ENCODE measurements around the gene ZC4H2.
"Not testable (repeated sequence)": the region's sequence is repeated elsewhere in the genome, so short reads cannot be mapped to it uniquely, and the experiment has no call there.

The ZC4H2 gene

GRCh38 chrX:64975491-64975890, 759 bp downstream of the ZC4H2 start:
- TF ChIP-seq POLR2AphosphoS5 (IDR thresholded peaks at IDR 0.05; ENCODE audit: low read depth, low read length): no peak
- TF ChIP-seq POLR2A (IDR thresholded peaks at IDR 0.05; ENCODE audit: low read depth, low read length): no peak
- no peak for TF ChIP-seq PAX5 (IDR thresholded peaks at IDR 0.05; ENCODE audit: insufficient read depth, low read length, severe bottlenecking)
- TF ChIP-seq POU2F2 (IDR thresholded peaks at IDR 0.05; ENCODE audit: low read depth, low read length): no peak
- no peak for TF ChIP-seq SPI1 (IDR thresholded peaks at IDR 0.05; ENCODE audit: low read depth, low read length)
- TF ChIP-seq TAF1 (IDR thresholded peaks at IDR 0.05; ENCODE audit: low read depth, low read length): no peak
- FAIRE-seq (no peak), DNase-seq (ENCODE audit: insufficient read length, low spot score) (no peak)

- TF ChIP-seq TAF1 (IDR thresholded peaks at IDR 0.05; ENCODE audit: low read depth, low read length) (no peak), PAX5 (IDR thresholded peaks at IDR 0.05; ENCODE audit: insufficient read depth, low read length, severe bottlenecking) (no peak), SPI1 (IDR thresholded peaks at IDR 0.05; ENCODE audit: low read depth, low read length) (no peak), POLR2AphosphoS5 (IDR thresholded peaks at IDR 0.05; ENCODE audit: low read depth, low read length) (no peak), POU2F2 (IDR thresholded peaks at IDR 0.05; ENCODE audit: low read depth, low read length) (no peak)
Observed at GRCh38 chrX:64925480-64925879, 50.8 kb downstream of the ZC4H2 start.

DNA sequence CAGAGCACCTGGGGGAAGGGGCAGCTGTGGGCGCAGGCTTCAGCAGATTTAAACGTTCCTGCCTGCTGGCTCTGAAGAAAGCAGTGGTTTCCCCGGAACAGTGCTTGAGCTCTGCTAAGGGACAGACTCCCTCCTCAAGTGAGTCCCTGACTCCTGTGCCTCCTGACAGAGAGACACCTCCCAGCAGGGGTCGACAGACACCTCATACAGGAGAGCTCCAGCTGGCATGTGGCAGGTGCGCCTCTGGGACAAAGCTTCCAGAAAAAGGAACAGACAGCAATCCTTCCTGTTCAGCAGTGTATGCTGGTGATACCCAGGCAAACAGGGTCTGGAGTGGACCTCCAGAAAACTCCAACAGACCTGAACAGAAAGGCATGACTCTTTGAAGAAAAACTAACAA, 68.1 kb downstream of the ZC4H2 start:
- no peak for TF ChIP-seq PAX5 (IDR thresholded peaks at IDR 0.05; ENCODE audit: insufficient read depth, low read length, severe bottlenecking)
- no peak for TF ChIP-seq SPI1 (IDR thresholded peaks at IDR 0.05; ENCODE audit: low read depth, low read length)
- no peak for TF ChIP-seq POLR2AphosphoS5 (IDR thresholded peaks at IDR 0.05; ENCODE audit: low read depth, low read length)
- TF ChIP-seq POLR2A (IDR thresholded peaks at IDR 0.05; ENCODE audit: low read depth, low read length): no peak
- no peak for TF ChIP-seq POU2F2 (IDR thresholded peaks at IDR 0.05; ENCODE audit: low read depth, low read length)
- no peak for TF ChIP-seq TAF1 (IDR thresholded peaks at IDR 0.05; ENCODE audit: low read depth, low read length)
- DNase-seq (ENCODE audit: insufficient read length, low spot score): no peak
- FAIRE-seq: no peak

More at GRCh38 chrX:64925480-64925879, 50.8 kb downstream of the ZC4H2 start:
- DNase-seq (ENCODE audit: insufficient read length, low spot score): no peak
- FAIRE-seq: no peak

DNA sequence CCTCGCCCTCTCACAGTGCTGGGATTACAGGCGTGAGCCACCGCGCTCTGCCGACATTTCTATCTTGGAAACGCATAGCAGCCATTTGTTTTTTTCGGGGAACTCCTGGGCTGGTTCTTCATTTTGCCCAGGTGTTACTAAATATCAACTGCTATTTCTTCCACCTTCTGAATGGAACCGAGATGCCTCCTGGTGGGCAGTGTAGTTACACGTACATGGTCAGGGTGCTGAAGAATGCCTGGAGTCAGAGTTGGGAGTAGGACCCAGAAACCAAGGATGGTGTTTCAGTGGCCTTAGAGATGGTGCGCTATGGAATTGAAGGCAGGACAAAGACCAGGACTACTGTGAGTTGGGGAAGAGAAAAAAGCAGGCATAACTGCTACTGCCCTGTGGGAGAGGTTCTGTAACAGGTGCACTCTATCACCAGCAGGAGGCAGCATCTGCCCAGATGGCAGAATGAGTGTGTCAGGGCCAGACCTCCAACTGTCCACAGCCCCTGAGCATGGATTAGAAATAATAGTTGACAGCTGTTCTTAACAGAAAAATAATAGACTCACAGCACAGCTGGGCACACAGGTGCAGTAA, 81.7 kb downstream of the ZC4H2 start:
- no peak for DNase-seq (ENCODE audit: insufficient read length, low spot score)
- TF ChIP-seq POLR2A (IDR thresholded peaks at IDR 0.05; ENCODE audit: low read depth, low read length) (no peak), TAF1 (IDR thresholded peaks at IDR 0.05; ENCODE audit: low read depth, low read length) (no peak), SPI1 (IDR thresholded peaks at IDR 0.05; ENCODE audit: low read depth, low read length) (no peak), POU2F2 (IDR thresholded peaks at IDR 0.05; ENCODE audit: low read depth, low read length) (no peak), POLR2AphosphoS5 (IDR thresholded peaks at IDR 0.05; ENCODE audit: low read depth, low read length) (no peak), PAX5 (IDR thresholded peaks at IDR 0.05; ENCODE audit: insufficient read depth, low read length, severe bottlenecking) (no peak)
- FAIRE-seq: peak; percentile 77

GRCh38 chrX:64885850-64886249, 90.4 kb downstream of the ZC4H2 start:
- no peak for FAIRE-seq
- no peak for TF ChIP-seq PAX5 (IDR thresholded peaks at IDR 0.05; ENCODE audit: insufficient read depth, low read length, severe bottlenecking)
- TF ChIP-seq POLR2AphosphoS5 (IDR thresholded peaks at IDR 0.05; ENCODE audit: low read depth, low read length): no peak
- no peak for TF ChIP-seq POU2F2 (IDR thresholded peaks at IDR 0.05; ENCODE audit: low read depth, low read length)
- no peak for TF ChIP-seq POLR2A (IDR thresholded peaks at IDR 0.05; ENCODE audit: low read depth, low read length)
- no peak for TF ChIP-seq TAF1 (IDR thresholded peaks at IDR 0.05; ENCODE audit: low read depth, low read length)
- DNase-seq (ENCODE audit: insufficient read length, low spot score): no peak

DNA sequence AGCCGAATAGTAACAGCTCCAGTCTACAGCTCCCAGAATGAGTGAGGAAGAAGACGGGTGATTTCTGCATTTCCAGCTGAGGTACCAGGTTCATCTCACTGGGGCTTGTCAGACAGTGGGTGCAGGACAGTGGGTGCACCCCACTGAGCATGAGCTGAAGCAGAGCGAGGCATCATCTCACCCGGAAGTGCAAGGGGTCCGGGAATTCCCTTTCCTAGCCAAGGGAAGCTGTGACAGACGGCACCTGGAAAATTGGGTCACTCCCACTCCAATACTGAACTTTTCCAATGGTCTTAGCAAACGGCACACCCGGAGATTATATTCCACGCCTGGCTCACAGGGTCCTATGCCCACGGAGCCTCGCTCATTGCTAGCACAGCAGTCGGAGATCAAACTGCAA, 97.5 kb downstream of the ZC4H2 start:
- FAIRE-seq; DNase-seq (ENCODE audit: insufficient read length, low spot score): not testable (repeated sequence)

DNA sequence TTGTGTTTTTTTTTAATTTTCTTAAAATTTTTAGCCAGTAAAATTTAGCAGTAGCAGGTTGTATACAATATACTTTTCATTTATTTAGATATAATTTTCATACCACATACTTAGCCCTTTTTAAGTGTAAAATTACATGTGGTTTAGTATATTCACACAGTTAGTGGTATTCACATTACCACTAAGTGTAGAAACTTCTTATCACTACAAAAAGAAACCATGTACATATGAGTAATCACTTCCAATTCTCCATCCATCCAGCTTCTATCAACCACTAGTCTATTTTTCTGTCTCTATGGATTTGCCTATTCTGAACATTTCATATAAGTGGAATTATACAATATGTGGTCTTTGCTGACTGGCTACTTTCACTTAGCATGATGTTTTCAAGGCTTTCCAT, 109.0 kb downstream of the ZC4H2 start:
- no peak for DNase-seq (ENCODE audit: insufficient read length, low spot score)
- no peak for TF ChIP-seq POLR2A (IDR thresholded peaks at IDR 0.05; ENCODE audit: low read depth, low read length)
- TF ChIP-seq TAF1 (IDR thresholded peaks at IDR 0.05; ENCODE audit: low read depth, low read length): no peak
- FAIRE-seq: no peak

All from GM12891 (cell line).